ENCODE results near the gene CUL5.

DNA sequence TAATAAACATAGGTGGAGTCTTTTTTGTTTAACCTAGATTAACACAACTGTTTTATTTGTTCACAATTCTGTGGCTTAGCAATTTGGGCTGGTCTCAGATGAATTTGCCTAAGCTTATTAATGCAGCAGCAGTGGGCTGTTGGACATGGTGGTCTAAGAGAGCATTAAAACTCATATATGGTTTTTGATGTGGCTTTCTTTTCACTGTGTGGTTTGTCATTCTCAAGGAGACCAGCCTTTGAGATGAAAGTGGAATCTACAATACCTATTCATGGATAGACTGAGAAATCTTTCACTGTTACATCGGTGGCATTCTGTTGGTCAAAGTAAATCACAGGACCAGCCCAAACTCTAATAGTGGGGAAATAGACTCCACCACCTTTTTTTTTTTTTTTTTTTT is 39.6 kb downstream of the CUL5 start:
- TF ChIP-seq, protein P1, sequence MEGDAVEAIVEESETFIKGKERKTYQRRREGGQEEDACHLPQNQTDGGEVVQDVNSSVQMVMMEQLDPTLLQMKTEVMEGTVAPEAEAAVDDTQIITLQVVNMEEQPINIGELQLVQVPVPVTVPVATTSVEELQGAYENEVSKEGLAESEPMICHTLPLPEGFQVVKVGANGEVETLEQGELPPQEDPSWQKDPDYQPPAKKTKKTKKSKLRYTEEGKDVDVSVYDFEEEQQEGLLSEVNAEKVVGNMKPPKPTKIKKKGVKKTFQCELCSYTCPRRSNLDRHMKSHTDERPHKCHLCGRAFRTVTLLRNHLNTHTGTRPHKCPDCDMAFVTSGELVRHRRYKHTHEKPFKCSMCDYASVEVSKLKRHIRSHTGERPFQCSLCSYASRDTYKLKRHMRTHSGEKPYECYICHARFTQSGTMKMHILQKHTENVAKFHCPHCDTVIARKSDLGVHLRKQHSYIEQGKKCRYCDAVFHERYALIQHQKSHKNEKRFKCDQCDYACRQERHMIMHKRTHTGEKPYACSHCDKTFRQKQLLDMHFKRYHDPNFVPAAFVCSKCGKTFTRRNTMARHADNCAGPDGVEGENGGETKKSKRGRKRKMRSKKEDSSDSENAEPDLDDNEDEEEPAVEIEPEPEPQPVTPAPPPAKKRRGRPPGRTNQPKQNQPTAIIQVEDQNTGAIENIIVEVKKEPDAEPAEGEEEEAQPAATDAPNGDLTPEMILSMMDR (conservative IDR thresholded peaks at IDR 0.05; ENCODE audit: low read depth, low read length), result no peak
- no peak for TF ChIP-seq EZH2 (IDR thresholded peaks at IDR 0.05; ENCODE audit: low read length, unreplicated experiment)
- TF ChIP-seq EZH2phosphoT487 (IDR thresholded peaks at IDR 0.05; ENCODE audit: borderline replicate concordance, low read length), result no peak

All from PC-3 (cell line).